ENCODE data around the gene USP11.
"Not testable (repeated sequence)": the region's sequence is repeated elsewhere in the genome, so short reads cannot be mapped to it uniquely, and the experiment has no call there.

Gene USP11

GRCh38 chrX:47250017-47250347 is 17.2 kb downstream of the USP11 start:
- H3K4me2 ChIP-seq (ENCODE audit: low read length), result no peak overlapping the region
- H3K36me3 ChIP-seq (ENCODE audit: insufficient read depth, low read length), result peaks cover 22% of the 10 kb centered on the region
- no peaks in the 10 kb centered on the region for H3F3A ChIP-seq (ENCODE audit: insufficient read depth, low read length)
- H3K4me1 ChIP-seq (ENCODE audit: insufficient read depth, low read length, severe bottlenecking), result no peaks in the 10 kb centered on the region
- TF ChIP-seq, protein P1, sequence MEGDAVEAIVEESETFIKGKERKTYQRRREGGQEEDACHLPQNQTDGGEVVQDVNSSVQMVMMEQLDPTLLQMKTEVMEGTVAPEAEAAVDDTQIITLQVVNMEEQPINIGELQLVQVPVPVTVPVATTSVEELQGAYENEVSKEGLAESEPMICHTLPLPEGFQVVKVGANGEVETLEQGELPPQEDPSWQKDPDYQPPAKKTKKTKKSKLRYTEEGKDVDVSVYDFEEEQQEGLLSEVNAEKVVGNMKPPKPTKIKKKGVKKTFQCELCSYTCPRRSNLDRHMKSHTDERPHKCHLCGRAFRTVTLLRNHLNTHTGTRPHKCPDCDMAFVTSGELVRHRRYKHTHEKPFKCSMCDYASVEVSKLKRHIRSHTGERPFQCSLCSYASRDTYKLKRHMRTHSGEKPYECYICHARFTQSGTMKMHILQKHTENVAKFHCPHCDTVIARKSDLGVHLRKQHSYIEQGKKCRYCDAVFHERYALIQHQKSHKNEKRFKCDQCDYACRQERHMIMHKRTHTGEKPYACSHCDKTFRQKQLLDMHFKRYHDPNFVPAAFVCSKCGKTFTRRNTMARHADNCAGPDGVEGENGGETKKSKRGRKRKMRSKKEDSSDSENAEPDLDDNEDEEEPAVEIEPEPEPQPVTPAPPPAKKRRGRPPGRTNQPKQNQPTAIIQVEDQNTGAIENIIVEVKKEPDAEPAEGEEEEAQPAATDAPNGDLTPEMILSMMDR (IDR thresholded peaks at IDR 0.05; ENCODE audit: low read length), result no peak
- TF ChIP-seq EZH2 (IDR thresholded peaks at IDR 0.05; ENCODE audit: borderline replicate concordance, low read length), result no peak
- H3K27me3 ChIP-seq (ENCODE audit: insufficient read depth, low read length), result no peaks in the 10 kb centered on the region
- no peak overlapping the region for H3K27ac ChIP-seq (ENCODE audit: low read depth, low read length, poor library complexity, severe bottlenecking)
- no peak overlapping the region for H2AFZ ChIP-seq (ENCODE audit: low read length)
- H3K79me2 ChIP-seq (ENCODE audit: insufficient read depth, low read length), result no peaks in the 10 kb centered on the region
- no peaks in the 10 kb centered on the region for H3K9me2 ChIP-seq (ENCODE audit: low read depth, low read length)
- no peaks in the 10 kb centered on the region for H4K20me1 ChIP-seq (ENCODE audit: insufficient read depth, low read length)
- H3K4me3 ChIP-seq (ENCODE audit: low read depth, low read length, poor library complexity, severe bottlenecking), result no peak overlapping the region
- no peak overlapping the region for H3K9ac ChIP-seq (ENCODE audit: low read length)
- no peaks in the 10 kb centered on the region for H3K9me3 ChIP-seq (ENCODE audit: low read length)

DNA sequence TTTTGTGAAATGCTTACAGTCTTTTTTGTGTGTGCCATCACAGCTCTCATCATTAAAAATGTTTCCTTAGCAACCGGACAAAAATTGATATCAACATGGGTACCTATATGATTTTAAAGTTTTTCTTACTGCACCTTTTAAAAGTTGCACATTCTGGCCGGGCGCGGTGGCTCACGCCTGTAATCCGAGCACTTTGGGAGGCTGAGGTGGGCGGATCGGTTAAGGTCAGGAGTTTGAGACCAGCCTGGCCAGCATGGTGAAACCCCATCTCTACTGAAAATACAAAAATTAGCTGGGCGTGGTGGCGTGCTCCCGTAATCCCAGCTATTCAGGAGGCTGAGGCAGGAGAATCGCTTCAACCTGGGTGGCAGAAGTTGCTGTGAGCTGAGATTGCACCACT is 24.8 kb downstream of the USP11 start:
- H3K27ac ChIP-seq (ENCODE audit: low read depth, low read length, poor library complexity, severe bottlenecking); H3F3A ChIP-seq (ENCODE audit: insufficient read depth, low read length); H4K20me1 ChIP-seq (ENCODE audit: insufficient read depth, low read length); H3K9me2 ChIP-seq (ENCODE audit: low read depth, low read length); H3K79me2 ChIP-seq (ENCODE audit: insufficient read depth, low read length); H2AFZ ChIP-seq (ENCODE audit: low read length); H3K4me3 ChIP-seq (ENCODE audit: low read depth, low read length, poor library complexity, severe bottlenecking); H3K4me1 ChIP-seq (ENCODE audit: insufficient read depth, low read length, severe bottlenecking); H3K4me2 ChIP-seq (ENCODE audit: low read length); H3K36me3 ChIP-seq (ENCODE audit: insufficient read depth, low read length); H3K27me3 ChIP-seq (ENCODE audit: insufficient read depth, low read length); H3K9me3 ChIP-seq (ENCODE audit: low read length); H3K9ac ChIP-seq (ENCODE audit: low read length): not testable (repeated sequence)

DNA sequence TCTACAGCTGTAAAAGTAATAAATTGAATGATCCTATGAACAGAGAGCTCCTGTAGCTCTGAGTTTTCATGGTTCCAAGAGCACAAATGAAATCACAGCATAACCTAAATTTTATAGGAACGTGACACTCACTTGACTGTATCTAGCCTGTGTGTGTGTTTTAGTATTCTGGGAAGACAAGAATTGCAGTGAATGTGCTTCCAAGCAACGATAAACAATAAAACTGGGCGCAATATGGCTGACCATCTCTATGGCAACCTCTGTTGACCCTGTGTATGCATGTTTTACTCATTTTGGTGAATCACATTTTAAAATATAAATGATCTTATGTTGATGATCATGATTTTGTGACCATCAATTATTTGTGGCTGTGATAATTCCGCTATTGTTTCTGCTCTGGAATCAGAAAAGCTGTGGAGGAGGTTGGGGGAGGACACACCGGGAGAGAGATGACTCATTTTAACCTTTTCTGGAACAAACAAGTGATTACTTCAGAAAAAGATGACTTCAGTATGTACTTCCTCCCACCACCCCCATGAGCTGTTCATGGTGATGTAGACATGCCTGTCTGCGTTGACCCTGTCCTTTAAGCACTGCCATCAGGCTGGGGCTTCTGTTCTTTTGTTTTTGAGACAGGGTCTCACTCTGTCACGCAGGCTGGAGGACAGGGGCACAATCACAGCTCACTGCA is 31.8 kb downstream of the USP11 start:
- Histone ChIP-seq H2AFZ (ENCODE audit: low read length) (no peak overlapping the region), H3K4me2 (ENCODE audit: low read length) (no peak overlapping the region), H4K20me1 (ENCODE audit: insufficient read depth, low read length) (no peaks in the 10 kb centered on the region), H3K36me3 (ENCODE audit: insufficient read depth, low read length) (no peaks in the 10 kb centered on the region), H3K9me3 (ENCODE audit: low read length) (no peaks in the 10 kb centered on the region), H3K27me3 (ENCODE audit: insufficient read depth, low read length) (no peaks in the 10 kb centered on the region), H3K4me1 (ENCODE audit: insufficient read depth, low read length, severe bottlenecking) (no peaks in the 10 kb centered on the region), H3K9me2 (ENCODE audit: low read depth, low read length) (no peaks in the 10 kb centered on the region), H3F3A (ENCODE audit: insufficient read depth, low read length) (no peaks in the 10 kb centered on the region), H3K4me3 (ENCODE audit: low read depth, low read length, poor library complexity, severe bottlenecking) (no peak overlapping the region), H3K79me2 (ENCODE audit: insufficient read depth, low read length) (no peaks in the 10 kb centered on the region), H3K9ac (ENCODE audit: low read length) (no peak overlapping the region), H3K27ac (ENCODE audit: low read depth, low read length, poor library complexity, severe bottlenecking) (no peak overlapping the region)
- no peak for TF ChIP-seq EZH2 (IDR thresholded peaks at IDR 0.05; ENCODE audit: borderline replicate concordance, low read length)
- TF ChIP-seq, protein P1 (IDR thresholded peaks at IDR 0.05; ENCODE audit: low read length), result no peak

- Histone ChIP-seq H3K9me3 (ENCODE audit: low read length) (no peaks in the 10 kb centered on the region), H3K27me3 (ENCODE audit: insufficient read depth, low read length) (no peaks in the 10 kb centered on the region), H3K79me2 (ENCODE audit: insufficient read depth, low read length) (no peaks in the 10 kb centered on the region), H3K4me3 (ENCODE audit: low read depth, low read length, poor library complexity, severe bottlenecking) (no peak overlapping the region), H4K20me1 (ENCODE audit: insufficient read depth, low read length) (no peaks in the 10 kb centered on the region), H3K4me1 (ENCODE audit: insufficient read depth, low read length, severe bottlenecking) (no peaks in the 10 kb centered on the region), H3F3A (ENCODE audit: insufficient read depth, low read length) (no peaks in the 10 kb centered on the region), H3K9me2 (ENCODE audit: low read depth, low read length) (no peaks in the 10 kb centered on the region), H3K36me3 (ENCODE audit: insufficient read depth, low read length) (no peaks in the 10 kb centered on the region), H3K27ac (ENCODE audit: low read depth, low read length, poor library complexity, severe bottlenecking) (no peak overlapping the region), H3K4me2 (ENCODE audit: low read length) (no peak overlapping the region), H2AFZ (ENCODE audit: low read length) (no peak overlapping the region), H3K9ac (ENCODE audit: low read length) (no peak overlapping the region)
- TF ChIP-seq, protein P1 (IDR thresholded peaks at IDR 0.05; ENCODE audit: low read length), result no peak
- TF ChIP-seq EZH2 (IDR thresholded peaks at IDR 0.05; ENCODE audit: borderline replicate concordance, low read length), result no peak
Observed at GRCh38 chrX:47266643-47267042, 33.8 kb downstream of the USP11 start.
